Embryonic facial prominence (tissue), 1 donor: ENCODE data around the gene SPATA21.

ENCODE experiments used
- DNase-seq: peaks from one replicate; pipeline ENCODE4 v3.0.0-alpha.2; 2016; ENCODE audit errors: extremely low spot score

SPATA21 gene

DNA sequence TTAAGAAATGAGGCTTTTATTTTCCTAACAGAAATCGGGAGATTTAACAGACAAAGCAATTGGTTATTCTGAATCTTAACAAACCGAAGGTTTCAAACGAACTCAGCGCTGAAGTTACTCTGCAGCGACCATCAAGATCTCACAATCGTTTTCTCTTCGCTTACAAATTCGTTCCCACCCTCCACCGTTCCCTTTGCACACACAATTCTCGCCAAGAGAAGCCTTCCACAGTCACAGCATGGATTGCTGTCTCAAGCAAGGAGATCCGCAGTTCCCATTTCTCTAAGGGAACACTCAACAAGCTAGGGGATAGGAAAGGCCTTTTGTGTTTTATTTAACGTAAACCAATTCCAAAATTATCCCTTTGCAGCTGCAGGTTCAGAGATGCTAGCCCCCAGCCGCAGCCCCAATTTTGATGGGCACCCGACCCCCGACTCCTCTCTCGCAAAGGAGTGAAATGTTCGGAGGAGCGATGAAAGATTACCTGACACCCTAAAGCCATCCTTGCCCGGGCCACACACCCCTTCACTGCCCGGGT is 85.7 kb downstream of the SPATA21 start:
- no peak for DNase-seq

- DNase-seq, result no peak
These were observed 87.3 kb downstream of the SPATA21 start for GRCh38 chr1:16349847-16350406.
